ENCODE results near the gene AS3MT. TPM values are rescaled to one million over a fixed set of nuclear protein-coding genes. Genes with fewer than 3 reads are reported as not detected.

Gene AS3MT
- total and polyA plus RNA-seq, 2 of the 8 experiments (the other 6 are each of a cell fraction or from before 2014, with no cell fraction given), result 5.8 to 10.3 TPM

DNA sequence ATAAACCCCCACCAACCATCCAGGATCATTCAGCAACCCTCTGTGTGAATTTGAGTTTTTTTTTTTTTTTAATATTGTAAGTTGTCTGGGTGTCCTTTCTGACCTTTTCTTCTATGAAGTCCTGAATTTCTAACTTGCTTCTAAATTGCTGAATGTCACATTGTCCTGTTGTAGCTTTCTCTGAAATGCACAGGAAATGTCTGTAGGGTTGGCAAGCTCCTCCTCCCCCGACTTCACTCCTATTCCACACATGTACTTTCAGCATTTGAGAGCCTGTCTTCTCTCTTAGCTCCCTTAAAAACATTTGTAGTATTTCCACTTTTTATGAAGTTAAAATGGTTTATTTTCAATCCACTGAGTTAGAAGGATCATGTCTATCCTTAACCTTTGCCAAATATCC lies 45.5 kb downstream of the AS3MT start (continued):
- TF ChIP-seq HDAC2 (IDR thresholded peaks at IDR 0.05; ENCODE audit: borderline replicate concordance in 1 of 2, low read depth in 2 of 2, low read length in 2 of 2), result no peak

Data from H1 (cell line).